ENCODE measurements around the gene EHD3.

- TF ChIP-seq EZH2 (IDR thresholded peaks at IDR 0.05; ENCODE audit: insufficient read depth, low read length) = no peak
- no peak for TF ChIP-seq CTCF (IDR thresholded peaks at IDR 0.05; ENCODE audit: insufficient read depth, low read depth, low read length)
Observed at GRCh38 chr2:31248139-31248538, 14.2 kb downstream of the EHD3 start.
